ENCODE results near the gene TTLL8.

The TTLL8 gene

GRCh38 chr22:49977578-49977977, 80.5 kb downstream of the TTLL8 start:
- H3K9me3 ChIP-seq (ENCODE audit: control insufficient read depth, low read length), result no peaks in the 10 kb centered on the region
- no peak overlapping the region for H3K4me3 ChIP-seq (ENCODE audit: insufficient read depth, low read depth, low read length)
- WGBS, 2 experiments, result 90% methylated on average over 14 of the region's 14 CpGs
- H3K27ac ChIP-seq (ENCODE audit: insufficient read depth, low read depth, low read length, poor library complexity, severe bottlenecking), result no peak overlapping the region
- peaks cover 8% of the 10 kb centered on the region for H3K27me3 ChIP-seq (ENCODE audit: control insufficient read depth, insufficient read depth, low read length, poor library complexity, severe bottlenecking)
- H3K36me3 ChIP-seq (ENCODE audit: control insufficient read depth, insufficient read depth, low read length), result no peaks in the 10 kb centered on the region
- no peaks in the 10 kb centered on the region for H3K4me1 ChIP-seq (ENCODE audit: control insufficient read depth, insufficient read depth, low read length)

- Histone ChIP-seq H3K9me3 (ENCODE audit: control insufficient read depth, low read length) (no peaks in the 10 kb centered on the region), H3K27ac (ENCODE audit: insufficient read depth, low read depth, low read length, poor library complexity, severe bottlenecking) (no peak overlapping the region), H3K27me3 (ENCODE audit: control insufficient read depth, insufficient read depth, low read length, poor library complexity, severe bottlenecking) (peaks cover 14% of the 10 kb centered on the region), H3K4me3 (ENCODE audit: insufficient read depth, low read depth, low read length) (no peak overlapping the region), H3K36me3 (ENCODE audit: control insufficient read depth, insufficient read depth, low read length) (no peaks in the 10 kb centered on the region), H3K4me1 (ENCODE audit: control insufficient read depth, insufficient read depth, low read length) (no peaks in the 10 kb centered on the region)
- 82 to 86% methylated on average over 15 of the region's 15 CpGs for WGBS, 2 experiments
Measured at GRCh38 chr22:49976439-49977175, 81.5 kb downstream of the TTLL8 start.

GRCh38 chr22:49975543-49976389, 82.3 kb downstream of the TTLL8 start:
- peaks cover 23% of the 10 kb centered on the region for H3K27me3 ChIP-seq (ENCODE audit: control insufficient read depth, insufficient read depth, low read length, poor library complexity, severe bottlenecking)
- WGBS, 2 experiments, result 59 to 64% methylated on average over 16 to 17 of the region's 17 CpGs
- H3K27ac ChIP-seq (ENCODE audit: insufficient read depth, low read depth, low read length, poor library complexity, severe bottlenecking), result no peak overlapping the region
- H3K36me3 ChIP-seq (ENCODE audit: control insufficient read depth, insufficient read depth, low read length), result no peaks in the 10 kb centered on the region
- no peaks in the 10 kb centered on the region for H3K9me3 ChIP-seq (ENCODE audit: control insufficient read depth, low read length)
- H3K4me1 ChIP-seq (ENCODE audit: control insufficient read depth, insufficient read depth, low read length), result no peaks in the 10 kb centered on the region
- H3K4me3 ChIP-seq (ENCODE audit: insufficient read depth, low read depth, low read length), result no peak overlapping the region

- Histone ChIP-seq H3K27me3 (ENCODE audit: control insufficient read depth, insufficient read depth, low read length, poor library complexity, severe bottlenecking) (peaks cover 30% of the 10 kb centered on the region), H3K4me1 (ENCODE audit: control insufficient read depth, insufficient read depth, low read length) (no peaks in the 10 kb centered on the region), H3K36me3 (ENCODE audit: control insufficient read depth, insufficient read depth, low read length) (no peaks in the 10 kb centered on the region), H3K4me3 (ENCODE audit: insufficient read depth, low read depth, low read length) (no peak overlapping the region), H3K27ac (ENCODE audit: insufficient read depth, low read depth, low read length, poor library complexity, severe bottlenecking) (no peak overlapping the region), H3K9me3 (ENCODE audit: control insufficient read depth, low read length) (no peaks in the 10 kb centered on the region)
- WGBS, 2 experiments, result 82 to 86% methylated on average over 5 of the region's 5 CpGs
Measured at GRCh38 chr22:49973018-49973961, 84.8 kb downstream of the TTLL8 start.

GRCh38 chr22:49972163-49973017, 85.7 kb downstream of the TTLL8 start:
- no peak overlapping the region for H3K4me3 ChIP-seq (ENCODE audit: insufficient read depth, low read depth, low read length)

GRCh38 chr22:49971232-49972162, 86.6 kb downstream of the TTLL8 start:
- Histone ChIP-seq H3K4me3 (ENCODE audit: insufficient read depth, low read depth, low read length) (peak overlapping the region; percentile 39), H3K36me3 (ENCODE audit: control insufficient read depth, insufficient read depth, low read length) (no peaks in the 10 kb centered on the region), H3K4me1 (ENCODE audit: control insufficient read depth, insufficient read depth, low read length) (peaks cover 15% of the 10 kb centered on the region), H3K27me3 (ENCODE audit: control insufficient read depth, insufficient read depth, low read length, poor library complexity, severe bottlenecking) (peaks cover 30% of the 10 kb centered on the region), H3K9me3 (ENCODE audit: control insufficient read depth, low read length) (no peaks in the 10 kb centered on the region), H3K27ac (ENCODE audit: insufficient read depth, low read depth, low read length, poor library complexity, severe bottlenecking) (no peak overlapping the region)
- 10 to 12% methylated on average over 78 to 81 of the region's 81 CpGs for WGBS, 2 experiments

More at GRCh38 chr22:49972163-49973017, 85.7 kb downstream of the TTLL8 start:
- H3K27me3 ChIP-seq (ENCODE audit: control insufficient read depth, insufficient read depth, low read length, poor library complexity, severe bottlenecking), result peaks cover 30% of the 10 kb centered on the region
- no peaks in the 10 kb centered on the region for H3K36me3 ChIP-seq (ENCODE audit: control insufficient read depth, insufficient read depth, low read length)
- H3K27ac ChIP-seq (ENCODE audit: insufficient read depth, low read depth, low read length, poor library complexity, severe bottlenecking), result no peak overlapping the region
- 59 to 63% methylated on average over 43 to 45 of the region's 45 CpGs for whole genome bisulfite sequencing, 2 experiments
- H3K9me3 ChIP-seq (ENCODE audit: control insufficient read depth, low read length), result no peaks in the 10 kb centered on the region
- H3K4me1 ChIP-seq (ENCODE audit: control insufficient read depth, insufficient read depth, low read length), result peaks cover 6% of the 10 kb centered on the region

GRCh38 chr22:49970528-49971231, 87.4 kb downstream of the TTLL8 start:
- WGBS, 2 experiments, result 19 to 20% methylated on average over 32 of the region's 32 CpGs
- Histone ChIP-seq H3K27ac (ENCODE audit: insufficient read depth, low read depth, low read length, poor library complexity, severe bottlenecking) (no peak overlapping the region), H3K4me1 (ENCODE audit: control insufficient read depth, insufficient read depth, low read length) (peaks cover 18% of the 10 kb centered on the region), H3K27me3 (ENCODE audit: control insufficient read depth, insufficient read depth, low read length, poor library complexity, severe bottlenecking) (peaks cover 30% of the 10 kb centered on the region), H3K4me3 (ENCODE audit: insufficient read depth, low read depth, low read length) (peak overlapping the region; percentile 39), H3K9me3 (ENCODE audit: control insufficient read depth, low read length) (no peaks in the 10 kb centered on the region), H3K36me3 (ENCODE audit: control insufficient read depth, insufficient read depth, low read length) (no peaks in the 10 kb centered on the region)

- no peak overlapping the region for H3K4me3 ChIP-seq (ENCODE audit: insufficient read depth, low read depth, low read length)
- 75% methylated on average over 8 of the region's 8 CpGs for WGBS, 2 experiments
Measured at GRCh38 chr22:49969751-49970527, 88.2 kb downstream of the TTLL8 start.

More at GRCh38 chr22:49969751-49970527, 88.2 kb downstream of the TTLL8 start:
- Histone ChIP-seq H3K9me3 (ENCODE audit: control insufficient read depth, low read length) (no peaks in the 10 kb centered on the region), H3K27me3 (ENCODE audit: control insufficient read depth, insufficient read depth, low read length, poor library complexity, severe bottlenecking) (peaks cover 30% of the 10 kb centered on the region), H3K27ac (ENCODE audit: insufficient read depth, low read depth, low read length, poor library complexity, severe bottlenecking) (no peak overlapping the region), H3K36me3 (ENCODE audit: control insufficient read depth, insufficient read depth, low read length) (no peaks in the 10 kb centered on the region), H3K4me1 (ENCODE audit: control insufficient read depth, insufficient read depth, low read length) (peaks cover 18% of the 10 kb centered on the region)

Measured in ectodermal cell (in vitro differentiated cells).